ENCODE measurements around the gene MSI2.

MSI2 gene

DNA sequence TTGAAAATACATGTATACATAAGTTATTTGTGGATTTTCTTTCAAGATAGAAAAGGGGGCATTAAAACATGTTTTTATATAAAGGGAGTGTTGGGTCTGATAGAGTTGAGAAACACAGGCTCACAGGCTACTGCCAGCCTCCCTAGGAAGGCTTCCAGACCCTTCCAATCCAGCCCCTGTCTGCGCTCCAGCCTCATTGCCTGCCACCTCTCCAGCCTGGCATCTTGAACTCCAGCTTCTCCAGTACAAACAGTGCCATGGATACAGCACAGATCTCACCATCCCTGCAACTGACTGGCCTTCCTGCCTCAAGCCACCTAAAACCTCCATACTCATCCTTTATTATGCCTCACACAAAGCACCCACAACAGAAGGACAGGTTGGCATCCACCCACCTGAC lies 448.1 kb downstream of the MSI2 start:
- H3K9me3 ChIP-seq (ENCODE audit: insufficient read depth, low read depth, low read length), result no peaks in the 10 kb centered on the region
- no peaks in the 10 kb centered on the region for H3K9me2 ChIP-seq (replicated peaks; ENCODE audit: low read depth, low read length)
- no peaks in the 10 kb centered on the region for H3K79me2 ChIP-seq (ENCODE audit: insufficient read depth, low read length)
- H4K20me1 ChIP-seq (ENCODE audit: insufficient read depth, low read length, poor library complexity, severe bottlenecking), result no peaks in the 10 kb centered on the region
- H3F3A ChIP-seq (ENCODE audit: low read depth), result no peaks in the 10 kb centered on the region
- no peak overlapping the region for H3K4me3 ChIP-seq (ENCODE audit: low read length, poor library complexity, severe bottlenecking)
- no peak overlapping the region for H3K4me2 ChIP-seq (ENCODE audit: low read depth, low read length, poor library complexity, severe bottlenecking)
- no peak overlapping the region for H2AFZ ChIP-seq (ENCODE audit: low read length)
- no peak for TF ChIP-seq EZH2phosphoT487 (IDR thresholded peaks at IDR 0.05; ENCODE audit: borderline replicate concordance)
- TF ChIP-seq, protein P1, sequence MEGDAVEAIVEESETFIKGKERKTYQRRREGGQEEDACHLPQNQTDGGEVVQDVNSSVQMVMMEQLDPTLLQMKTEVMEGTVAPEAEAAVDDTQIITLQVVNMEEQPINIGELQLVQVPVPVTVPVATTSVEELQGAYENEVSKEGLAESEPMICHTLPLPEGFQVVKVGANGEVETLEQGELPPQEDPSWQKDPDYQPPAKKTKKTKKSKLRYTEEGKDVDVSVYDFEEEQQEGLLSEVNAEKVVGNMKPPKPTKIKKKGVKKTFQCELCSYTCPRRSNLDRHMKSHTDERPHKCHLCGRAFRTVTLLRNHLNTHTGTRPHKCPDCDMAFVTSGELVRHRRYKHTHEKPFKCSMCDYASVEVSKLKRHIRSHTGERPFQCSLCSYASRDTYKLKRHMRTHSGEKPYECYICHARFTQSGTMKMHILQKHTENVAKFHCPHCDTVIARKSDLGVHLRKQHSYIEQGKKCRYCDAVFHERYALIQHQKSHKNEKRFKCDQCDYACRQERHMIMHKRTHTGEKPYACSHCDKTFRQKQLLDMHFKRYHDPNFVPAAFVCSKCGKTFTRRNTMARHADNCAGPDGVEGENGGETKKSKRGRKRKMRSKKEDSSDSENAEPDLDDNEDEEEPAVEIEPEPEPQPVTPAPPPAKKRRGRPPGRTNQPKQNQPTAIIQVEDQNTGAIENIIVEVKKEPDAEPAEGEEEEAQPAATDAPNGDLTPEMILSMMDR (conservative IDR thresholded peaks at IDR 0.05; ENCODE audit: low read length), result no peak
- no peaks in the 10 kb centered on the region for H3K4me1 ChIP-seq (ENCODE audit: insufficient read depth, low read length, poor library complexity, severe bottlenecking)
- H3K27me3 ChIP-seq (ENCODE audit: insufficient read depth, low read length, poor library complexity, severe bottlenecking), result no peaks in the 10 kb centered on the region
- no peak overlapping the region for H3K9ac ChIP-seq (ENCODE audit: low read depth, low read length, poor library complexity, severe bottlenecking)
- no peaks in the 10 kb centered on the region; the same call in 1 of the 2 replicates for H3K36me3 ChIP-seq (ENCODE audit: insufficient read depth, low read length)

GRCh38 chr17:57705921-57706695 lies 449.8 kb downstream of the MSI2 start:
- no peaks in the 10 kb centered on the region; the same call in 1 of the 2 replicates for H3K36me3 ChIP-seq (ENCODE audit: insufficient read depth, low read length)
- TF ChIP-seq EZH2phosphoT487 (IDR thresholded peaks at IDR 0.05; ENCODE audit: borderline replicate concordance), result no peak
- TF ChIP-seq, protein P1 (conservative IDR thresholded peaks at IDR 0.05; ENCODE audit: low read length), result no peak
- H3K4me3 ChIP-seq (ENCODE audit: low read length, poor library complexity, severe bottlenecking), result no peak overlapping the region
- H4K20me1 ChIP-seq (ENCODE audit: insufficient read depth, low read length, poor library complexity, severe bottlenecking), result no peaks in the 10 kb centered on the region
- no peaks in the 10 kb centered on the region for H3K4me1 ChIP-seq (ENCODE audit: insufficient read depth, low read length, poor library complexity, severe bottlenecking)
- no peaks in the 10 kb centered on the region for H3K27me3 ChIP-seq (ENCODE audit: insufficient read depth, low read length, poor library complexity, severe bottlenecking)
- no peak overlapping the region for H3K4me2 ChIP-seq (ENCODE audit: low read depth, low read length, poor library complexity, severe bottlenecking)
- H3K9me2 ChIP-seq (replicated peaks; ENCODE audit: low read depth, low read length), result no peaks in the 10 kb centered on the region
- H3F3A ChIP-seq (ENCODE audit: low read depth), result no peaks in the 10 kb centered on the region
- H3K9ac ChIP-seq (ENCODE audit: low read depth, low read length, poor library complexity, severe bottlenecking), result no peak overlapping the region
- H2AFZ ChIP-seq (ENCODE audit: low read length), result no peak overlapping the region
- H3K9me3 ChIP-seq (ENCODE audit: insufficient read depth, low read depth, low read length), result no peaks in the 10 kb centered on the region
- no peaks in the 10 kb centered on the region for H3K79me2 ChIP-seq (ENCODE audit: insufficient read depth, low read length)

DNA sequence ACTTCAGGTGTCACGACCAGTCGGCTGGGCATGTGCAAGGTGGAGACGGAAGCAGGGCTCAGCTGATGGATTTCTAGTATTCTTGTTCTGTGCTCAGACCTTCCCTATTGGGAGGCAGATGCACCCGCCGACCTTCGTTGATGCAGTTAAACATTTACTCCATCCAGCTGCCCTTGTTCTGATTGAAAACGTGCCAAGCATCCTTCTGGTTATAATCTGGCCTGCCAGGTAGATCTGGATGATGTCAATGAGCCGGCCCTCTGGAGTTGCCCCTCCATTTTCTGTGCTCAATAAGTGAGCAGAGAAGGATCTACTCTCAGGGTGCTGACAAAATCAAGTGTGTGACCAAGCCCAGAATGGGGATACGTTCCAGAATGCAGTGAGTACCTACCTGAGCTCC lies 450.4 kb downstream of the MSI2 start:
- no peaks in the 10 kb centered on the region for H4K20me1 ChIP-seq (ENCODE audit: insufficient read depth, low read length, poor library complexity, severe bottlenecking)
- no peaks in the 10 kb centered on the region; the same call in 1 of the 2 replicates for H3K36me3 ChIP-seq (ENCODE audit: insufficient read depth, low read length)
- H3K9me3 ChIP-seq (ENCODE audit: insufficient read depth, low read depth, low read length), result no peaks in the 10 kb centered on the region
- no peaks in the 10 kb centered on the region for H3F3A ChIP-seq (ENCODE audit: low read depth)
- TF ChIP-seq, protein P1 (conservative IDR thresholded peaks at IDR 0.05; ENCODE audit: low read length), result no peak
- no peak for TF ChIP-seq EZH2phosphoT487 (IDR thresholded peaks at IDR 0.05; ENCODE audit: borderline replicate concordance)
- no peak overlapping the region for H3K9ac ChIP-seq (ENCODE audit: low read depth, low read length, poor library complexity, severe bottlenecking)
- H3K27me3 ChIP-seq (ENCODE audit: insufficient read depth, low read length, poor library complexity, severe bottlenecking), result no peaks in the 10 kb centered on the region
- no peak overlapping the region for H3K4me3 ChIP-seq (ENCODE audit: low read length, poor library complexity, severe bottlenecking)
- H2AFZ ChIP-seq (ENCODE audit: low read length), result no peak overlapping the region
- no peak overlapping the region for H3K4me2 ChIP-seq (ENCODE audit: low read depth, low read length, poor library complexity, severe bottlenecking)
- no peaks in the 10 kb centered on the region for H3K9me2 ChIP-seq (replicated peaks; ENCODE audit: low read depth, low read length)
- H3K79me2 ChIP-seq (ENCODE audit: insufficient read depth, low read length), result no peaks in the 10 kb centered on the region
- H3K4me1 ChIP-seq (ENCODE audit: insufficient read depth, low read length, poor library complexity, severe bottlenecking), result no peaks in the 10 kb centered on the region
